Esophagus (tissue), 2 donors: ENCODE measurements around the gene TMEM138. TPM values are rescaled to one million over a fixed set of nuclear protein-coding genes. Genes with fewer than 3 reads are reported as not detected.

ENCODE experiments used
- H3K27ac ChIP-seq, 2 donors: one replicate each; pipeline ENCODE4 v1.5.1; 2013; ENCODE audit warnings: low read depth in 2 of 2, mild to moderate bottlenecking in 2 of 2, inconsistent platforms in 1 of 2, low read length in 1 of 2, moderate library complexity in 1 of 2
- H3K27me3 ChIP-seq, 2 donors: one replicate each; pipeline ENCODE4 v1.6.1; 2013; ENCODE audit warnings: low read length in 2 of 2, control low read depth in 1 of 2, mild to moderate bottlenecking in 1 of 2; ENCODE audit not compliant: insufficient read depth in 2 of 2, control insufficient read depth in 1 of 2
- H3K36me3 ChIP-seq, 2 donors: one replicate each; pipeline ENCODE4 v1.6.1; 2013; ENCODE audit warnings: low read length in 1 of 2; ENCODE audit not compliant: control insufficient read depth in 2 of 2, insufficient read depth in 2 of 2
- H3K4me1 ChIP-seq, 2 donors: one replicate each; pipeline ENCODE4 v1.6.1; 2013; ENCODE audit warnings: low read length in 1 of 2; ENCODE audit not compliant: control insufficient read depth in 2 of 2, insufficient read depth in 2 of 2
- H3K4me3 ChIP-seq, 2 donors: one replicate each; pipeline ENCODE4 v1.5.1; 2013; ENCODE audit warnings: low read length in 2 of 2, mild to moderate bottlenecking in 2 of 2, low read depth in 1 of 2, moderate library complexity in 1 of 2
- H3K9me3 ChIP-seq, 2 donors: one replicate each; pipeline ENCODE4 v1.6.1; 2013; ENCODE audit warnings: mild to moderate bottlenecking in 2 of 2, low read depth in 1 of 2, low read length in 1 of 2, moderate library complexity in 1 of 2; ENCODE audit not compliant: control insufficient read depth in 2 of 2, insufficient read depth in 1 of 2
- WGBS, 2 donors: extraction: QIAGEN DNeasy Blood & Tissue Kit; methylation state at CpG; one replicate each; pipeline ENCODE4 v1.1.7; 2013; 5-methylcytosine and 5-hydroxymethylcytosine counted together
- polyA plus RNA-seq, 2 donors: library from polyadenylated mRNA; stranded (reverse); fragments of 200-250 nt; gene quantifications; one replicate each; pipeline ENCODE4 v1.2.3, GENCODE V29; 2013
- donor health status: healthy with polysubstance abuse.
- donor health status: Bipolar disorder and iron deficiency.

TMEM138 gene
- polyA plus RNA-seq, 2 donors: 24.4 to 32.9 TPM

- Histone ChIP-seq H3K27me3 (no peaks in the 10 kb centered on the region), H3K36me3 (peaks cover 0 to 13% of the 10 kb centered on the region in 2 donors), H3K9me3 (no peaks in the 10 kb centered on the region), H3K27ac (no peak overlapping the region), H3K4me3 (no peak overlapping the region), H3K4me1 (peaks cover 11 to 18% of the 10 kb centered on the region in 2 donors)
- 95 to 96% methylated on average over 4 of the region's 4 CpGs for WGBS, 2 donors
Measured at GRCh38 chr11:61341706-61342105, 20.5 kb upstream of the TMEM138 start.

GRCh38 chr11:61342207-61342803 lies 19.9 kb upstream of the TMEM138 start:
- H3K4me1 ChIP-seq: peaks cover 8 to 18% of the 10 kb centered on the region in 2 donors
- H3K27ac ChIP-seq: no peak overlapping the region
- 90 to 94% methylated on average over 20 of the region's 20 CpGs for WGBS, 2 donors
- H3K27me3 ChIP-seq: no peaks in the 10 kb centered on the region
- no peak overlapping the region for H3K4me3 ChIP-seq
- H3K36me3 ChIP-seq: peaks cover 0 to 13% of the 10 kb centered on the region in 2 donors
- H3K9me3 ChIP-seq: no peaks in the 10 kb centered on the region

DNA sequence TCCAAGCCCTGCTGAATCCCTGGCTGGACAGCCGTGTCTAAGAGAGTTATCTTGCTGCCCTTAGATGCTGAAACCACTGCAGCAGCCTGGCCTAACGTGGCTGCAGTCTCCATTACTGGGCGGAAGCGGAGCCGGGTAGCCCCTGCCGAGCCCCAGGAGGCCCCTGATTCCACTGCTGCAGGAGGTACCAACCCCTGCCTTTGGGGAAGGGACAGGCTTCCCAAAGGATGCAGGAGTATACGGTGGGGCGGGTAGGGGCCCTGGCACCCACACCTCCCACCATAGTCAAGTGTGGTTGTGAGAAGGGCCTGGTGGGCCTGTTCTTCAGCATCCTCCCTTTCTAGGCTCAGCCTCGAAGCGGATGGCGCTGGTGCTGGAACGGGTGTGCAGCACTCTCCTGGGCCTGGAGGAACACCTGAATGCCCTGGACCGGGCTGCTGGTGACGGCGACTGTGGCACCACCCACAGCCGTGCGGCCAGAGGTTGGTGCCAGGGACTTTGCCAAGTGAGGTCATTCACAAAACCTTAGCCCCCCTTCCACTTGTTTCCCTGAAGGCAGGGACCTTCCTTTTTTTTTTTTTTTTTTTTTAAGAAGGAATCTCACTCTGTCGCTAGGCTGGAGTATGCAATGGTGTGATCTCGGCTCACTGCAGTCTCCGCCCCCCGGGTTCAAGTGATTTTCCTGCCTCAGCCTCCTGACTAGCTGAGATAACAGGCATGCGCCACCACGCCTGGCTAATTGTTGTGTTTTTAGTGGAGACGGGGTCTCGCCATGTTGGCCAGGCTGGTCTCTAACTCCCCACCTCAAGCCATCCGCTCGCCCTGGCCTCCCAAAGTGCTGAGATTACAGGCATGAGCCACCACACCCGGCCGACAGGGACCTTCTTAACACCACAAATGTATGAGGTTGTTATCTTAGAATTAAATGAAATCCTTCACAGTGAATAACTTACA lies 18.1 kb upstream of the TMEM138 start:
- H3K27ac ChIP-seq: no peak overlapping the region
- peaks cover 0 to 12% of the 10 kb centered on the region in 2 donors for H3K36me3 ChIP-seq

DNA sequence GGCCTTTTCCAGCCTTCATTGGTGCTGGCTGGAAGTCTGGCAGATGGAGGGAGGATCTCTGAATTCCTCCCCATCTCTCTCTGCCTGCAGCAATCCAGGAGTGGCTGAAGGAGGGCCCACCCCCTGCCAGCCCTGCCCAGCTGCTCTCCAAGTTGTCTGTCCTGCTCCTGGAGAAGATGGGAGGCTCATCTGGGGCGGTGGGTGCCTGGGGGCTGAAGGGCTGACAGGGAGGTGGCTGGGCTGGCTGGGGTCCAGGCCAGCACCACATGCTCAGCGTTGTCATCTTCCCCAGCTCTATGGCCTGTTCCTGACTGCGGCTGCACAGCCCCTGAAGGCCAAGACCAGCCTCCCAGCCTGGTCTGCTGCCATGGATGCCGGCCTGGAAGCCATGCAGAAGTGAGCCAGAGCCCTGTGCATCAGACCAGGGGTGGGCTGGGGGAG lies 17.0 kb upstream of the TMEM138 start:
- WGBS, 2 donors: 37 to 54% methylated on average over 4 of the region's 4 CpGs
- Histone ChIP-seq H3K36me3 (peaks cover 3 to 19% of the 10 kb centered on the region in 2 donors), H3K27ac (no peak overlapping the region)

More for the DNA sequence above, 18.1 kb upstream of the TMEM138 start:
- WGBS, 2 donors: 91% methylated on average over 29 of the region's 29 CpGs
- no peaks in the 10 kb centered on the region for H3K27me3 ChIP-seq
- no peak overlapping the region for H3K4me3 ChIP-seq
- H3K9me3 ChIP-seq: no peaks in the 10 kb centered on the region
- peaks cover 8 to 18% of the 10 kb centered on the region in 2 donors for H3K4me1 ChIP-seq

GRCh38 chr11:61345954-61346843 lies 16.0 kb upstream of the TMEM138 start:
- WGBS, 2 donors: 44 to 54% methylated on average over 14 of the region's 14 CpGs
- Histone ChIP-seq H3K27me3 (no peaks in the 10 kb centered on the region), H3K4me1 (peaks cover 8 to 18% of the 10 kb centered on the region in 2 donors), H3K36me3 (peaks cover 10 to 27% of the 10 kb centered on the region in 2 donors), H3K9me3 (no peaks in the 10 kb centered on the region), H3K4me3 (no peak overlapping the region), H3K27ac (peak overlapping the region in 1 of 2 donors; percentile 13)

More for the DNA sequence above, 17.0 kb upstream of the TMEM138 start:
- H3K27me3 ChIP-seq: no peaks in the 10 kb centered on the region
- no peaks in the 10 kb centered on the region for H3K9me3 ChIP-seq
- H3K4me1 ChIP-seq: peaks cover 8 to 18% of the 10 kb centered on the region in 2 donors
- H3K4me3 ChIP-seq: no peak overlapping the region

DNA sequence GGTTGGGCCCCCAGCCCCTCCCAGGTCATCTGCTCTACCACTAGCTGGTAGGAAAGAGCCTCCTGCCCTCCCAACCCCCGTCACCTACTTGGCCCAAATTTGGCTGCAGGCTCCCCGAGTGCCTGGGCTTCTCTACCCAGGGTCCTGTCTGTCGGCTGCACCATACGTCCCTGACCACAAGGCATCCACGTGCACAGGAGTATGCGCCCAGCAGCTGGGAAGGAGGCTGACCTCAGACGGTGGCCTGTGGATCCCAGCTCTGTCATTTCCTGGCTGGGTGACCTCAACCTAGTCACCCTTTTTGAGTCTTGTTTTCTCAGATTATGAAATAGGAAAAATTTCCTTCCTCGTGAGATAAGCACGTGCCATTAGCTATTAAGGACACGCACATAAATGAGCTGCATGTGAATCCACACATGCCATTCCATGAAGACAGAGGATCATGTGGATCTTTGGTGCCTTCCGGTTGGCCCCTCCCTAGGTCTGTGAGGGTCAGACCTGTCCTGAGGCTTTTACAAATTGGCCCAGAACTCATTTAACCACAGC lies 14.2 kb upstream of the TMEM138 start:
- WGBS, 2 donors: 73 to 77% methylated on average over 11 of the region's 11 CpGs
- H3K27ac ChIP-seq: no peak overlapping the region
- no peak overlapping the region for H3K4me3 ChIP-seq
- peaks cover 8 to 18% of the 10 kb centered on the region in 2 donors for H3K4me1 ChIP-seq
- H3K36me3 ChIP-seq: peaks cover 13 to 31% of the 10 kb centered on the region in 2 donors
- no peaks in the 10 kb centered on the region for H3K27me3 ChIP-seq
- no peaks in the 10 kb centered on the region for H3K9me3 ChIP-seq

DNA sequence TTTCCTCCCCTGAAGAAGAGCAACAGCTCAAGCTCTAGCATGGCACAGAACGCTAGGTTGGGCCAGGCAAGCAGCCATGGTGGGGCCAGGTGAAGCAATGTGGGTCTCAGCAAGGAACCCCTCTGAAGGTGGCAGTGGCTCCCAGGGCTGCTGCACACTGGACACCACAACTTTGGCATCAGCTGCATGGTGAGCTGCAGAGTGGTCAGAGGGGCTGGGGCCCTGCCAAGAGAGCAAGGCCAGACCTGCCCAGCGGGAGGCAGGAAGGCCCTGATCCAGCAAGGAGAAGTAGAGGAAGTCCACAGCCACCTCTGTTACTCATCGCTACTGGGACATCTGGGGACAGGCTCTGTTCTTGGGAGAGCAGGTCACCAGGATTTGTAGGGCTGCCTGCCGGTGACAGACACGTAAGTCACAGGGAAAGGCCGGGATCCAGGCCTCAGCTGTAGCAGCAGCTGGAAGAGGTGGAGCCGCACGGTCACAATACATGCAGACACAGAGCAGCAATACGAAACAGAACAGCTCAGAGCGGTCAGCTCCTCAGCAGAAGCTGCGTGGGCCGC lies 12.9 kb upstream of the TMEM138 start:
- Histone ChIP-seq H3K36me3 (peaks cover 13 to 31% of the 10 kb centered on the region in 2 donors), H3K27me3 (no peaks in the 10 kb centered on the region), H3K27ac (no peak overlapping the region), H3K4me3 (no peak overlapping the region), H3K9me3 (no peaks in the 10 kb centered on the region), H3K4me1 (peaks cover 8 to 18% of the 10 kb centered on the region in 2 donors)
- WGBS, 2 donors: 82 to 84% methylated on average over 12 of the region's 12 CpGs

DNA sequence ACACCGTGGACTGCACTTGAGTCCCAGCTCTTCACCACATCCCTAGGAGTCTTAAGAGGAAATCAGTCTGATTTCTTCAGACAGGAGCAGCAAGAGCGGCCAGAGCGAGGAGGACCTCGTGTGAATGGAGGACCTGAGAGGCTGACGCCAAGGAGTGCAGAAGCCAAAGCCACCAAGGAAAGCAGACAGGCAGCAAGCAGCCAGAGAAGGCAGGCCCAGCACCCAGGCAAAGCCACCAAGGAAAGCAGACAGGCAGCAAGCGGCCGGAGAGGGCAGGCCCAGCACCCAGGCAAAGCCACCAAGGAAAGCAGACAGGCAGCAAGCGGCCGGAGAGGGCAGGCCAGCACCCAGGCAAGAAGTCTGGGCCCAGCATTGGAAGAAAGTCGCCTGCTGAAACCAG lies 12.3 kb upstream of the TMEM138 start:
- Histone ChIP-seq H3K4me3 (no peak overlapping the region), H3K9me3 (no peaks in the 10 kb centered on the region), H3K27ac (no peak overlapping the region), H3K27me3 (no peaks in the 10 kb centered on the region), H3K4me1 (peaks cover 8 to 17% of the 10 kb centered on the region in 2 donors), H3K36me3 (peaks cover 13 to 31% of the 10 kb centered on the region in 2 donors)
- WGBS, 2 donors: 92 to 93% methylated on average over 10 of the region's 10 CpGs
